ENCODE measurements around the gene PSKH1.

The PSKH1 gene

DNA sequence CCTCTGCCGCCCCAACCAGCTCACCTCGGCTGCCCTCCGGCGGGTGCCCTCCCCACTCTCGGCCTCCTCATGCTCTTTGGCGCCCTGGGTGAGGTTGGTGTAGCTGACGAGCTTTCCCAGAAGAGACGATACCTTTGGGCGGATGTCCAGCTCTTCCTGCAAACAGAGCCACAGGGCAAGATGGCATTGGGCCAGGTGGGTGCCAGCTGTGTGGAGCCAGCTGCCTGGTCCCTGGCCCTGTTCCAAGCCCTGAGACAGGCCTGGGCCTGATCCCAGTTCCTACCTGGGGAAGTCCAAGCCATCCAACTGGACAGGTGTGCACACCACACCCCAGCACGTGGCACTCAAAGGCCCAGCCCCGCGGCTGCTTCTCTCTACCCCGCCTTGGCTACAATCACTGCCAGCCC lies 68.5 kb downstream of the PSKH1 start:
- no peak overlapping the region for H3K4me3 ChIP-seq (replicated peaks; ENCODE audit: low read depth, low read length)
- TF ChIP-seq, protein P1, sequence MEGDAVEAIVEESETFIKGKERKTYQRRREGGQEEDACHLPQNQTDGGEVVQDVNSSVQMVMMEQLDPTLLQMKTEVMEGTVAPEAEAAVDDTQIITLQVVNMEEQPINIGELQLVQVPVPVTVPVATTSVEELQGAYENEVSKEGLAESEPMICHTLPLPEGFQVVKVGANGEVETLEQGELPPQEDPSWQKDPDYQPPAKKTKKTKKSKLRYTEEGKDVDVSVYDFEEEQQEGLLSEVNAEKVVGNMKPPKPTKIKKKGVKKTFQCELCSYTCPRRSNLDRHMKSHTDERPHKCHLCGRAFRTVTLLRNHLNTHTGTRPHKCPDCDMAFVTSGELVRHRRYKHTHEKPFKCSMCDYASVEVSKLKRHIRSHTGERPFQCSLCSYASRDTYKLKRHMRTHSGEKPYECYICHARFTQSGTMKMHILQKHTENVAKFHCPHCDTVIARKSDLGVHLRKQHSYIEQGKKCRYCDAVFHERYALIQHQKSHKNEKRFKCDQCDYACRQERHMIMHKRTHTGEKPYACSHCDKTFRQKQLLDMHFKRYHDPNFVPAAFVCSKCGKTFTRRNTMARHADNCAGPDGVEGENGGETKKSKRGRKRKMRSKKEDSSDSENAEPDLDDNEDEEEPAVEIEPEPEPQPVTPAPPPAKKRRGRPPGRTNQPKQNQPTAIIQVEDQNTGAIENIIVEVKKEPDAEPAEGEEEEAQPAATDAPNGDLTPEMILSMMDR (IDR thresholded peaks at IDR 0.05; ENCODE audit: low read length, missing control alignments): no peak
- no peak for DNase-seq (ENCODE audit: low read depth)

DNA sequence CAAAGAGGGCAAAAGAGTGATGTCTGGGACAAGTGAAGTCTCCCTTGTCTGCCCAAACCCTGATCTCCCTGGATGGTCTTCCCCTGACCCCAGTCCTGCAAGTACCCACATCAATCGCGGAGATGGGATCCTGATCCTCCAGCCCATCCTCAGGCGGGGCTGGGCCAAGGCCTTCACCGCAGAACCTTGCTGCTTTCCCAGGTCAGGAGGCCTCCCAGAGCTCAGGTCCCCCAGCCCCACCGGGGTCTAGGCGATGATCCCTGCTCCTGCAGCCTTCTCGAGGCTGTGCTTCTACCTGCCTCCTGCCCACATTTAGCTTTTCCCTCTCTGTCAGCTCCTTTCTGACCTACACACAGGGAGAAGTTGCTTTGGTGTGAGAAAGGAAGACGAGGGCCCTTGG lies 69.1 kb downstream of the PSKH1 start:
- no peak overlapping the region for H3K4me3 ChIP-seq (replicated peaks; ENCODE audit: low read depth, low read length)
- TF ChIP-seq, protein P1 (IDR thresholded peaks at IDR 0.05; ENCODE audit: low read length, missing control alignments): no peak
- no peak for DNase-seq (ENCODE audit: low read depth)

DNA sequence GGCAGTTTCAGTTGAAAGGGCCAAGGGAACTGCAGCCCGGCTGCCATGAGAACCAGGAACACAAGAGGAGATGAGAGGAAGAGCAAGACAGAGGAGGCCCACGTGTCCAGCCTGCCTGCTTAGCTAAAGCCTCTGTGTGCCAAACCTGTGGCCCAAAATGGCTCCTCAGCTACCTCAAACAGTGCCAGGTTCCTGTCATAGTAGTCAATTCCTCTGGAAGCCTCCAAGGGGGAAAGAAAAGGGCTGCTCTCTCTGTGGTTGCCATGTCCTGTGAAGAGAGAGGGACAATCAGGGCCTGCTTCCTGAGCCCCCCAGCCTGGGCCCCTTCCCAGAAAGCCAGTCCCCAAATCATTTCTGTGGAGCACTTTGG lies 70.2 kb downstream of the PSKH1 start:
- H3K4me3 ChIP-seq (replicated peaks; ENCODE audit: low read depth, low read length): no peak overlapping the region
- no peak for DNase-seq (ENCODE audit: low read depth)
- TF ChIP-seq, protein P1 (IDR thresholded peaks at IDR 0.05; ENCODE audit: low read length, missing control alignments): no peak

DNA sequence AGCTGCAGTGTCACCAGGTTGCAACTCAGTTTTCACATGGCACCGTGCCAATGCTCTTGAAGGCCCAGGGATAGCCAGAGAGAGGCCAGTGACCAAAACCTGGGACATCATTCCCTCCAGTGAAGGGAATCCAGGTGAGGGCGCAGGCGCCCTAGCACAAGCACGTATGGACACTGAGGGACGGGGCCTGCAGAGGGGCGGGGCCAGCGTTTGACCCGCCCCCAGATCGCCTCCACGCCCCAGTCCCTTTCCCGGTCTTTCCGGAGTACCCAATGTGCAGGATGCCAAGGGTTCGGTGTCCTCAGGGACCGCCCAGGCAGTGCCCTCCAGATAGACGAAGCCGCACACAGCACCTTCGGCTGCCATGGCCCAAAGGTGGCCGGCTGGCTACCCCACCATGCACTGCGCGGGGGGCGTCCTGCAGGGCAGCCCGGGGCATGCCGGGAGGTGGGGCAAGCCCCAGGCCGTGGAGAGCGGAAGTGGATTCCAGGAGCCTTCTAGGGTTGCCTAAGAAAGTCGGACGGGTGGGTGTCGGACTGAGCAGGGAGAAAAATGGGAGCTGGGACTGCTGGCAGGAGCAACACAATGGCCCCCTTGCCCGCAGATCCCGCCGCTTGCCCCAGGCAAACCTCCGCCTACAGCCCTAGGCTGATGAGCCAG lies 70.7 kb downstream of the PSKH1 start:
- peak; percentile 15 for DNase-seq (ENCODE audit: low read depth)
- TF ChIP-seq, protein P1 (IDR thresholded peaks at IDR 0.05; ENCODE audit: low read length, missing control alignments): no peak
- H3K4me3 ChIP-seq (replicated peaks; ENCODE audit: low read depth, low read length): no peak overlapping the region

DNA sequence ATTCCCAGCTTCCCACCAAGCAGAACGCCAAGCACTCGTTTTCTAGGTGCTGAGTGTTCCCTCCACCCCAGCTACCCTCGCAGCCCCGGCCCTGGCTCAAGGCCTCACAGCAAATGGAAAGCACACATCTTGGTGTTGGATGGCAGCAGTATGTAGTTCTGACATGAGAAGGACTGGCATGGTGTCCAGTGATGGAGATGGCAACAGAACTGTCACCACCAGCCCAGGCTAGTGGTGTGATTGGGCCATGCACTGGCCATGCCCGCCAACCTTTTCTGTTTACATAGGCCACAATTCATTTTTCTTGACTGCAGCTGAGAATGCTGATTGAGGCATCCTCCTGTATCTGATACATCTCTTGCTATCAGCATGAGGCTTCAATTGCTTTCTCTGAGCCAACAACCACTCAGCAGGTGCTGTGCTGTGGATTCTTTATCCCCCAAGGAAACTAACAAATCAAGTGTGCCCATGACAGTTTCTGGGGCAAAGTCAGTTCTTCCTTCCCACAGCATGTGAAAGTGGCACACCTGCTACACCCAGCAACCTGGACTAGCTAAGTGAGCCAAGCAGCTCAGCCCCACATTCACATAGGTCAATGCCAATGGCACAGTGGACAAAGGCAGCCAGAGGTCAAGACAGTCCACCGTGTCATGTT lies 71.5 kb downstream of the PSKH1 start:
- TF ChIP-seq, protein P1 (IDR thresholded peaks at IDR 0.05; ENCODE audit: low read length, missing control alignments): no peak
- no peak overlapping the region for H3K4me3 ChIP-seq (replicated peaks; ENCODE audit: low read depth, low read length)
- DNase-seq (ENCODE audit: low read depth): no peak

DNA sequence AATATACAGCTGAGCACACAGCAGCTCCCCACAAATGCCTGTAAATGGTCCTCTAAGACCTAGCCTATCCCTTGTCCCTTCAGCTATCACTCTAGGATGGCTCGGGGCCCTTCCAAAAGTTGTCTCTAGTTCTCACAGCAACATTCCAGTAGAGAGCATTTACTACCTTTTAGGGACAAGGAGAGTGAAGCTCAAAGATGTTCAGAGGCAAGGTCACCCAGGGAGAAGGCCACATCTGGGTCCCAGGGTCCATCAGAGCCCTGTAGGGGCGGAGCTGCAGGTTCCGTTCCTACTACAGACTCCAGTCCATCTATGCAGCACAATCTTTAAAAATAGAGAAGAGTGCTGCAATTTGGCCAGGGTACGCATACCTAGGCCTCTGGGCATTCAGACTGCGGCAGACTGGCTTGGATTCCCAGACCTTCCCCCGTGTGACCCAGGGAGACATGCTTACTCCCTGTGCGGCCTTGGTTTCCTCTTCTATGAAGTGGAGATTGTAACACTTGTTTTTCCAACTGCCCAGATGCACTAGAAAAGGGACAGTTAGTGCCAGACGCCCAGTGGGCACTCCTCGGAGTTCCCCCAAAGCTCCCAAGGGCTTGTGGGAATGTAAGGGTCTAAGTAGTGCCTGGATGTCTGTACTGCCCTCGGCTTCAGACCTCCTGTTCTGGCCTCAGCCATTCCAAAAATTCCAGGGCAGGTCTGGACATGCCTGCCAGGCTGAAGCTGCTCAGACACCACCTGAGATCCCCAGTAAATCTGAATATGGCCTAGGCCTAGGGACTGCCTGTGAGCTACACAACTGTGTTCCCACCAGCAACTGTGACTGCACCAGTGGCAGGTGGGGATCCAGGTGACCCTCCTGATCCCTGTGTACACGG lies 72.9 kb downstream of the PSKH1 start:
- peak overlapping the region; percentile 72 for H3K4me3 ChIP-seq (replicated peaks; ENCODE audit: low read depth, low read length)
- TF ChIP-seq, protein P1 (IDR thresholded peaks at IDR 0.05; ENCODE audit: low read length, missing control alignments): no peak
- no peak for DNase-seq (ENCODE audit: low read depth)

Measured in fibroblast of pulmonary artery (primary cell).